Hypothalamus (tissue), 51 donors: ENCODE data around the gene GPR84.

Experiments
- DNase-seq, 51 donors: peaks; one replicate each; lab custom pipeline; 2025; lab: John Stamatoyannopoulos, UW

GPR84 gene

DNA sequence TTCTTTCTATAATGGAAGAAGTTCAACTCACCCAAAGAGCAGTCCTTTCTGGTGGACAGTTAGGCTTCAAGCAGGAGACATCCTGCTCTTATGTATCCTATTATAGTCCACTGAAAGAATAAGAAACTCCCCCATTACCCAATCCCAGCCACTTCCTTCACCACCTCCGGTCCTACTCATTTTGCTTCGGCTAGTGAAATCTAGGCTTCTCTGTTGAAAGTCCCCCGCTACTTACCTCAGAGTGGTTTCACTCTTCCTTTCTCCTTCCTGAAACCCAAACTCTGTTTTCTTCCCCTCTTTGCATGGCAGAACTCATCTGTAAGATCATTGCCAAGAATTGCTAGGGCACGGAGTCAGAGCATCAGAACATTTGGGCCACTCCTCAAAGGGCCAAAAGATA, at the start of gene GPR84:
Gene GPR84, minus strand, starts transcription at position 74 of the 400 bp plus-strand sequence. CDS start 635 bp downstream, outside the sequence.
- no peak for DNase-seq

DNA sequence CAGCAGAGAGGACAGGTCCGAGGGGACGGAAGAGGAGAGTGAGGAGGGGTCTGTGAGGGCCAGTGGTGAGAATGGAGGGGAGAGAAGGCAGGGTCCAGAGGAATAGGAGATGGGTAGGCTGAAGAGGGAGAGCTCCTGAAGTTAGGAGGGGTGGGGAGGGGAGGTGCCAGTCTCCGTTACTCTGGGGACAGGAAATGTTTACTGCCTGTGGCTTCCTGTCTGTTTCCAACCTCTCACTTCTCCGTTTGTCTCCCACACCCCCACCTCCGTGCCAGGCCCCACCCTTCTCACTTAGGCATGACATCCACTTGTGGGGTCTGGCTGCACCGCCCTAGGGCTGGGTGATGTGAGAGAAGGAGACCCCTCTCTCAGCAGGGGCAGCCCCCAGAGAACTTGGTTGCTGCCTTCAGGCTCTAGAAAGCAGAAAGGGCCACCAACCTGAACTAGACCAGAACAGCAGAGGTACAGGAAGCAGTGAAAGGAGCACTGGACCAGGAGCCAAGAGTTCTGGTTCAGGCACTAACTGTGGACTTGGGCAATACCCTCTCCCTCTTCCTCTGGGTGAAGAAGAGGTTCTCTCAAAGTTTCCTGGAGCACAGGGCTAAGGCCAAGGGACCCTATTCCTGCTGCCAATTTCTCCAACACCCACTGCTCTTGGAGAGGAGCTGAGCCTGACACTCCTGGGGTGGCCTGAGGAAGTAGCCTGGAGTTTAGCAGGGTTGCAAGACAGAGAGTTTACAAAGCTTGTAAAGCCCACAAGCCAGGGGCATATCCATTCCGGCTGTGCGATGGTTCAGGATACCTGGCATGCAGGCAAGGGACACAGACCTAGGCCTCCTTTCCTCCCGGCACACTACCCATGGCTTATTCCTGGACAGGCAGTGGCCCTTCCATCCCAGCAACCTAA, 49.3 kb upstream of the GPR84 start:
- DNase-seq: peak in 2 of 51 donors; percentile 8 to 9

DNA sequence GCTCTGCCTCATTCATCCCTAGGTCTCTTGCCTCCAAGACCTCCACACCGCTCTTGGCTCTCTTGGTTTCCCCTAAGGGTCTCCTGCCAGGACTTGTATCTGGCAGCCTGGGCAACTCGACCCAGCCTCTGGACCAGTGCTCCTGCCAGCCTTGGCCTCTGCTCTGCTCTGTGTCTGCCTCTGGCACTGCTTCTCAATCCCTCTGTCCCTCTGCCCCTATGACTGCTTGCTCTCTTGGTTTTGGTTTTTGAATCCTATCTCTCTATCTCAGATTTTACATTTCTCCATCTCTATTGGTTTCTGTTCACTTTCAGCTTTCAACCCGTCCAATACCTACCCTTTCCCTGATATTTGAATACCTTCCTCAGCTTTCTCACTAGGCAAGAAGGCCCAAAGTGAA, 48.5 kb upstream of the GPR84 start:
- DNase-seq: peak in 1 of 51 donors; percentile 19

DNA sequence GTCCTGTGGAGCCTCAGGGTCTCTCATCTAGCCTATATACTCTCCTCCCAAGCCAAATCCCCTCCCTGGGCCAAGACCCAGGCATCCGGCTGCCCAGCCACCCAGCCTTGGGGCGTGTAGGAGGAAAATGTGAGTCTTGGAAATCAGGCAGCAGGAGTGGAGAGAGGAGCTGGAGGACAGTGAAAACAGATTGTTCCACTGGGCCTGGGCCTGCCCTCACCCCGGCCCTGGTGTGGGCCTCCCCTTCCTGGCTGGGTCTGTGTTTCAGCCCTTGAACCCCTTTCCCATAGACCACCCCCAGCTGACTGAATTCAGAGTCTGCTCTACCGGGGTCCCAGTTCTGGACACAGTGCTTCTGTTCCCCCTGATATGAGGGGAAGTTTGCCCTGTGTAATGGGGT, 48.1 kb upstream of the GPR84 start:
- DNase-seq: no peak

DNA sequence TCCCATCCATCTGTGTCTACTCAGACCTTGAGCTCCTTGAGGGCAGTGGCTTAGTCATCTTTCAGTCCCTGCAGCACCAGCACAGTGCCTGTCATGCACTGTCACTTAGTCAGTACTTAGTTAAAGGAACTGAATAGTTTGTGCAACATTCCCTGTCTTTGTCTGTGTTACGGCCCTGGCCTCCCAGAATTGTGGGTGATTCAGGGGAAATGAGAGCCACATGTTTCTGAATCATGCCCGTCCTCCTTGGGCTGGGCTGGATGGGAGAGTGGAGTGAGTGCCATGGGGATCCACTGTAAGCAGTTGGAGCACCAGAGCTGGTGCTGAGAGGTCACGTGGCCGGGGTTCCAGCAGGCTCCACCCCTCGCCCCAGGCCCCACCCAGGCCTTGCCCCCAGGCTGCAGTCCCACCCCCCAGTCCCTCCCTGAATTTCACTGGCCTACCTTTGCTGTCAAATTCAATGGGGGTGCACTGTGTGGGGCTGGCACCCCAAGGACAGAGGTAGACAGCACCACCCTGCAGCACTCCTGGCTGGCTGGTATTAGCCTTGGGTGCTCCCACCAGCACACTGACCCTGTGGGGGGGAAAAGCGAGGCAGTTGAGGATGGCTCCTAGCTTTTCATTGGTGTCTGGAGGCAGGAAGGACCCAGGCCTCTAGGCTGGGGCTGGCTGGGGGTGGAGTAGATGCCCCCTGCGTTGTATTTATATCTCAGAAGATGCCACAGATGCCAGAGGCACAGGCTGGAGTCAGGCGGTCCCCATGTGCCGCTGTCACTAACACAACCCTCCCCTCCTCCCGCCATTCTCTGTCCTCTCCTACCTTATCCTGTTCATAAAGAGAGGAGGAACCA, 47.3 kb upstream of the GPR84 start:
- DNase-seq: peak in 3 of 51 donors; percentile 17 to 43 (median 22)

DNA sequence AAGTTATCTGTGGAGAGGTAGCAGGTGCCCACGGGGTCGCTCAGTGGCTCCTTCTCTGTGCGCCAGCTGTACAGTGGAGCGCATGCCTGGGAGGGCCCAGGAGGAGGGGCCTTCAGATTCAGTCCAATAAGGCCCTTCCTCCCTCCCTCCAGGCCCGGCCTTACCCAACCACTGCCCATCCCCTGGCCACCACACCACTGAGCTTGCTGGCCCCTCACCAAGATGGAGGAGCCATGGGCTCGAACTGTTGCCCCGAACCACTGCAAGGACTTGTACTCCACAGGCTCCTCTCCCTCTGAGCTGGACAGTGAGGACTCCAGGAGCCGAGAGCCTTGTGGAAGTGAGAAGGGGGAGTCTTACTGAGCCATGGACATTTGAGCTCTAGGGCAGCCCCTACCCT, 45.0 kb upstream of the GPR84 start:
- no peak for DNase-seq

DNA sequence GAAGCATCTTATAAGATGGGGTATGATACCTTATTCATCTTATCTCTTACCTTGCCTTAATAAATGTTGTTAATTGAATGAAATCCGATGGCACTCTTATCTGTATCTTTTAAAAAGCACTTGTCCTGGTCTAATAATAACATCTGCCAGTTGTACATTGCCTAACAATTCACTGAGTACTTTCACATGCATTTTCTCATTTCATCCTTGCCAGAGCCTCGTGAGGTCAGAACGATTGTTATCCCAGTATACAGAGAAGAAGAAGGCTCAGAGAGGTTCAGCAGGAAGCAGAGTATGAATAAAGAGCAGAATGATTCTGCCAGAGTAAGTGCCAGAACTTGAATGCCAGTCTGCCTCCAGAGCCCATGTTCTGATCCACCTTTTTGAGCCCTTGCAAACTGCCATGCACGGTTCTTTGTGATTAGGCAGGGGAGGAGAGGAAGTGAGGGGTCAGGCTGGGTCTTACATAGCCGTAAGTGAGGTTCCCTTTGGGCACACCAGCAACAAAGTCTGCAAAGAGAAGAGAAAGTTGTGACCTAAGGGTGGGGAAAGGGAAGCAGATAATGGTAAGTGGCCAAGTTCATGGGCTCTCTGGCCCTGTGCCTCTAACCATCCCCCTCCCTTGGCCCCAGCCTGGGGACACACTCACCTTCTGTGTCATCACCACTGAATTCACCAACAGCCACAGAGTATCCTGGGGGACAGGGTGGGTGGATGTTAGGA, 43.1 kb upstream of the GPR84 start:
- DNase-seq: peak in 1 of 51 donors; percentile 24

DNA sequence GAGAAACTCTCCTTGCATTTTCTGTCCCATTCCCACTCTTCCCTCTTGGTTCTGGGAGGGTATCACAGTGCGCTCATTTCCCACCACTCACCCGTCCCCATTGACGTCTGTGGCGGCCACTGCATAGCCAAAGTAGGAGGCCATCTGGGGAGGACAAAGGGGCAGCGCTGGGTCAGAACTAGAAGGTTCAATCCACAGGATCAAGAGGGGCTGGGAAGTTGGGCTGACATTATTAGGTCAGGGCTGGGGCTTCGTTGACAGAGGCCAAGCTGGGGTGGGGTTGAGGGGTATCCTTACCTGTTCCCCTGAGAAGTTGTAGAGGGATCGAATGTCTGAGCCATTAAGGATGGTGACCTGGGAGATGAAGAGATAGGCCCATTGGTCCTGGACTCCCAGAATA, 41.3 kb upstream of the GPR84 start:
- no peak for DNase-seq

DNA sequence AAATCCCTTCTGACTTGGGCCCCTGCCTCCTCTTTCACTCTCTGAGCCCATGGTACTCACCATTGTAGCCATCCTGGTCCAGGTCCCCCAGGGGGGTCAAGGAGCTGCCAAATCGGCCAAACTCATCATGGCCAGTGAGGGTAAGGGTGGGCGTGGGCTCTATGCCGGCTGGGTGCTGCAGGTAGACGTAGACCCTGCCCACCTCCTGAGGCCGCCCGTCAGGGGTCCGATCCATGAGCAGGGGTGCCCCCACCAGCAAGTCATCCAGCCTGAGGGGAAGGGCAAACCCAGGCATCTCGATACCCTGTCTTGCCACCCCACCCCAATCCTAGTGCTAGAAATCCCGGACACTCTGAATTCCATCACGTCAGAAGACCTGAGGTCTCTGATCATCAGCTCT, 40.8 kb upstream of the GPR84 start:
- no peak for DNase-seq

DNA sequence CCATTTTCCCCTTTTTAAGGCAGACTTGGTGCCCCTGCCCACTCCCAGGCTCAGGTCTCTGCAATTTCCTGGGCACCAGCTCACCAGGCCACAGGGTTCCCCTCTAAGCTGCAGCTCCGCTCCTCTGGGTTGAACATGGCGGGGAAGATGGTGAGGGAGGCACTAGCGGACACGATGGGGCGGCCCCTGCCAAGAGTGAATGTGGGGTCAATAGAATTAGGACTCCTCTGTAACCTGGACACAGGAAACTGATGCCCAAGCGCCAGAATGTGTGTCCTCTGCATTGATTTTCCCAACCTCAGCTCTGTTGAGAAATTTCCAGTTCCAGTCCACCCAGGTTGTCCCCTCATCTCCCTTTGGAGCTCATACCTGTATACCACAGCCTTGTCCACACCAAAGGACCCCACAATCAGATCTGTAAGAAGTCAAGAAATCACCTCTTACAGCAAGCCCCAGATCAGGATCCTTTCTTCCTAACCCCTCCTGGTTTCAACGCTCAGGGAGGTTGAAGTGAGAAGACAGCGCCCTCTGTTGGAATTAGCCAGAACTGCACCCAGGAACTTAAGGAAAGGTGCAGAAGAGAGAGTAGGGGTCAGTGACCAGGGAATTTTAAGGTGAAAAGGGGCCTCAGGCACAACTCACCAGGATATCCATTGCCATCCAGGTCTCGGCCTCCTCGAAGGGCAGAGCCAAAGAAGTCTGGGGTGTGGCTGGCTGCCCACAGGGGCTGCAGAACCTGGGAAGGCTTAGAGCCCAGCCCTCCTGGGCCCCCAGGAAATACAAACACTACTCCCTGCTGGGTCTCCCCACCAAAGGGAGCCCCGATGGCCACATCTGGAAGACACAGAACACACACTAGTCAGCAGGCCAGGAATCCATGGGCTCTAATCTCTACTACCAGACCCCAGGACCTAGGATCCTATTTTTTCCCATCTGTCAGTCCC, 40.0 kb upstream of the GPR84 start:
- peak in 13 of 51 donors; percentile 7 to 70 (median 24) for DNase-seq

DNA sequence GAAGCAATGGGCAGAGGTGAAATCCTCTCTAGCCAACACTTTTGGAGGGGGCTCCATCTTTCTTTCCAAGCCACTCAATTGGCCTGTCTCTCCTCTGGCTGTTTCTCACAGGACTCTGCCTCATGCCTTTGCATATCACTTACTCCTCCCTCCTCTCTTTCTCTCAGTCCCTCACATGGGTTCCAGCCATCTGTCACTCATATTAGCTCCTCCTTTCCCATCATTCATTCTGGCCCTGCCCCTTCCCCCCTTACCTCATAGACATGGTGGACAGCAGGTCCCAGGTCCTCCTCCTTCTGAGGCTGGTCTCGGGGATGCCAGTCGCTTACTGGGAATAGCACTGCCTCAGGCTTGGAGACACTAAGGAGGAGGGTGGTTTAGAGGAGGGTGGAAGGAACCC, 36.8 kb upstream of the GPR84 start:
- DNase-seq: no peak

DNA sequence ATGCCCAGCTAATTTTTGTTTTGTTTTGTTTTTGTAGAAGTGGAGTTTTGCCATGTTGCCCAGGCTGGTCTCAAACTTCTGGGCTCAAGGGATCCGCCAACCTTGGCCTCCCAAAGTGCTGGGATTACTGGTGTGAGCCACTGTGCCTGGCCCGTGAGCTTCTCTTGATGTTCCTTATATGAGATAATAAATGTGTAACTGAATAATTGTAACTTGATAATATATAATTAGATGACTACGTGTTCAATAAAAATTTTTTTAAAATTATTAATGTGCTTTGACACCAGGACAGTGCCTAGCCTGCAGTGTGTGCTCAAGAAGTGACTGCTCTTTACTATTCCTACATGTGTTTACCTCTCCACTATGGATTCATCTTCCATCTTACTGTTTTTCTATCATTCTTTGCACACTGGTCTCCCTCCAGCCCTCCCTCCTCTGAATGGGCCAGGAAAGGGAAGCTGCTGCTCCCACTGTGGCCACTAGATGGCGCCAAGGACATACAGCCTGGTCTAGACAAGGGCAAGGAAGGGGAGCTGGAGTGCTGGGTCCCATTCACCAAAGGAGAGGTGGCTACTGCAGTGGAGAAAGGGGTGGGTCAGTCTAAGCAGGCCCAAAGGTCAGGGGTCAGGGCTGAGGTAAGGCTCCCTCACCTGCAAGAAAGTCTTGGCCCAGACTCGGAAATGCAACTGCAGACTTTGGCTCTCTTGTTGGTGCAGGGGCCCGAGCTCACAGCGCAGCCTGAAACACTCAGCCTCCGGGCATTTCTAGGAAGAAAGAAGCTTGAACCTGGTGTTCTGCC, 34.9 kb upstream of the GPR84 start:
- DNase-seq: peak in 49 of 51 donors; percentile 31 to 89 (median 72)

DNA sequence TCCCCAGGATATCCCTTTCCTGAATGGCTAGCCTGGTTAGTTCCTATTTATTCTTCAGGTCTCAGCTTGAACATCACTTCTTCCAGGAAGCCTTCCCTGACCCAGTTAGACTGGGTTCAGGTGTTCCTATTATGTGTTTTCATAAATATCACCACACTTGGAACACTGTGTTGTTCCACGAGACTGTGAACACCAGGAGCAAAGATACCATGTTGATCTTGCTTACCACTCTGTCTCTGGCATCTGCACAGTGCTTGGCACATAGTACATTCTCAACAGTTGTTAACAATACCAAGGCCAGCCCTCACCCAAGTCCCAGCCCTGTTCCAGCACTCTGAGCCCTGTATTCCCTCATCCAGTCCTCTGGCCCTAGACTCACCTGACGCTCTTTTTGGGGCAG, 33.9 kb upstream of the GPR84 start:
- DNase-seq: no peak

DNA sequence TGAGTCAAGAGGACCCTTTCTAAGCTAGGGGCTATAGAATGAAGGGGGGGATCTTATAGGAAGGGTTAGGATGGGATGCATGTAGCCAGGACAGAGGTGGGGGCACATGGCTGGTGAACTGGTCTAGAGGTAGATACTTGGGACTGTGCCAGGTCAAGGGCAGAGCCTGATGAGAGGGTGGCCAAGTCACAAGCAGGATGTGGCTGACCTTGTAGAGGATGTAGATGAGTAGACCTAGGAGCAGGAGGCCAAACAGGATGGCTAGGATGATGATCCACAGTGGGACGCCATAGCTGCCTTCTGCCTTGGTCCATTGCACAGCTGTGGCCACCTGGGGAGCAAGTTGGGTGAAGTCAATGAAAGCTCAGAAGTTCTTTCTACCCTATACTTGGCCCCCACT, 32.9 kb upstream of the GPR84 start:
- no peak for DNase-seq

DNA sequence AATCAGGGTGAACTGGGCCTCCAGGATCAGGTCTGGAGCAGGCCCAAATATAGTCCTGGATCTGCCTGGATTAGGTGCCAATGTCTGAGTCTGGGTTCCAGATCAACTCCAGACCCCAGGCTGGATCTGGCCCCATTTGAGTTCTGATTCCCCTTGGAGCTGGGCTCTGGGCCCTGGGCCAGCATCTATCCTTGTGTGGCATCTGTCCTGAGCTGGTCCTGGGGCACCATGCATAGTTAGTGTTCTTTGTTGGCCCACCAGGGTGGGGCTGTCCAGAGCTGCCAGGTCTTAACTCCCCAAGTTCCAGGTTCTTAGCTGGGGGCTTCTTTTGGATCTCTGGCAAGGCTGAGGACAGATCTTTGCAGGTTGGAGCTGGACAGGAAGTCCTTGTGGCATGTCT, 31.3 kb upstream of the GPR84 start:
- DNase-seq: no peak

DNA sequence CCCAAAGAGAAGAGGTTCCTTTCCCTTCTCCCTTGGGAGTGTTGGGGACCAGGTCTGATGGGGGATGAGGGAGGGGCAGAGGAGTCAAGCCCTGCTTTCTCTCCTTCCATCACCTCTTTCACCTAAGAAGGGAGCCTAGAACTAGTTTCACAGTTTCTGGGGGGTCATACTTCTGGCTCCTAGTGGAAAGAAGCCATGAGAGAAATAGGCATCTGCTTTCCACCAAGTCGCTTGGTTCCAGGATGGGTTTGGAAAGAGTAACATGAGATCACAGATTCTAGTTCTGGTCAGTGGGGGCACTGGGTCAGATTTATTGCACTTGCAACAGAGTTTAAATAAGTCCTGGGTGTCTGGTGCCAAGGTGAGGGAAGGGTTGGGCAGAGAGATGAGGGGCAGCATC, 30.7 kb upstream of the GPR84 start:
- no peak for DNase-seq

DNA sequence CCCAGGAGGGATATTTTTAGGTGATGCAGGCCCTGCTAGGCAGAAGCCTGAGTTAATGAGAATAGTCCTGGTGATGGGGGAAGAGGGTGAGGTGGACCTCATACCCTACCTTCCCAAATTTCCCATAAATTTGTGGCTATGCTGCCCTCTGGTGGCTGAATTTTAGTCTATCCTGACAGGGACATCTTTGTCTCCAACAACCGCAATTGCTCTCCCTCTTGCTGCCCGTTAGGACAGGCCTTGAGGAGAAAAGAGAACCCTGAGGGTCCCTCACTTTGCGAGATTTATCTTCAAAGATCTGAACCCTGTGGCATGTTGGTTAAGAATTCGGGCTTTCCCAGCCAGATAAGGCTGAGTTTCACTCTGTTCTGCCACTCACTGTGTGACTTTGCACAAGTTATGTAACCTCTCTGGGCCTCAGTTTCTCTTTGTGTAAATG, 30.0 kb upstream of the GPR84 start:
- peak in 26 of 51 donors; percentile 15 to 65 (median 38) for DNase-seq

DNA sequence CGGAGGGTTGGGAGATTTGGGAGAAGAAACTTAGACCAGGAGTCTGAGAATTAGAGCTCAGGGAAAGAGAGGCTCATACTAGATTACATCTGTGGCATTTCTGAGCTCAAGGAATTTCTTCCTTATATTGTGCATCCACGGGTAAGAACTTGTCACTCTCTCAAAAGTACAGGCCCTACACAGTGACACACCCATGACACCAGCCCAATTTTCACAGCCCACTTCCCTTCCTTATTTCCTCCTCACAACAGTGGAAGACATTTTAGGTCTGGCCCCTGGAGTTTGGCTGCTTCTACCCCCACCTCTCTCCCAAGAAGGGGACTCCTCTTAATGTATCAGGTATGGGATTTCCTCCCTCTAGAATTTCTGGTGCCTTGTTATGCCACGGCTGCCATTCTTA, 29.5 kb upstream of the GPR84 start:
- DNase-seq: no peak

DNA sequence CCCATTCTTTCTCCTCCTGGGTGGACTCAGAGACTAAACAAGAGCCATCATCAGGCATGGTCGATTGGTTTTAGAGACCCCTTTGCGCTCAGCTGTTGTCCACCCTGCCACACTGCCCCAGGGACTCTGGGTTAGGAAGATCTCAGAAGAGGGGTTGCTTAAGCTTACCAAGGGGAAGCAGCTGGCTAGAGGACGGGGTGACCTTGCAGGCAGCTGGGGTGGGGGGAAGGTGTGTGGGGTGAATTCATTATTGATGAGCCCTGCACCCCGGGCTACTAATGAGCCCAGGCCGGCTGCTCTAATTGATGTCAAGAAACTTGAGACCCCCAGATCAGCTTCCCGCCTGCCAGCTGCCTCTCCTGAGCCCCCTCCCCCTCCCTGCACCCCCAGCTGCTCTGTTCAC, 28.9 kb upstream of the GPR84 start:
- no peak for DNase-seq
